ENCODE results near the gene GPD1. TPM values are rescaled to one million over a fixed set of nuclear protein-coding genes. Genes with fewer than 3 reads are reported as not detected.

GPD1 gene
- total RNA-seq, 4 donors from 2014 or later = 5.1 to 10.6 (median 7.1) TPM

GRCh38 chr12:50120521-50120920 is 16.7 kb downstream of the GPD1 start:
- intact Hi-C loops (cut with DNase I) = no loop called here
- Histone ChIP-seq H3K9me3 (no peaks in the 10 kb centered on the region), H3K27ac (no peak overlapping the region), H3K4me3 (replicated peaks in 1 of 3) (no peak overlapping the region), H3K36me3 (peaks cover 8 to 17% of the 10 kb centered on the region in 2 donors), H3K27me3 (no peaks in the 10 kb centered on the region), H3K4me1 (peaks cover 4 to 35% of the 10 kb centered on the region in 2 donors)
- no peak for DNase-seq
- 86 to 93% methylated on average over 3 of the region's 3 CpGs for WGBS, 2 donors
- TF ChIP-seq POLR2A (IDR thresholded peaks at IDR 0.05) (no peak), CTCF (IDR thresholded peaks at IDR 0.05) (no peak)

GRCh38 chr12:50120953-50121352 is 17.1 kb downstream of the GPD1 start:
- DNase-seq = no peak
- H3K27ac ChIP-seq = peak overlapping the region in 1 of 3 donors; percentile 38
- peaks cover 4 to 31% of the 10 kb centered on the region in 2 donors for H3K4me1 ChIP-seq
- H3K9me3 ChIP-seq = no peaks in the 10 kb centered on the region
- no peaks in the 10 kb centered on the region for H3K27me3 ChIP-seq
- H3K4me3 ChIP-seq (replicated peaks in 1 of 3) = no peak overlapping the region
- WGBS, 2 donors = 95 to 100% methylated on average over 3 of the region's 3 CpGs
- H3K36me3 ChIP-seq = peaks cover 8 to 17% of the 10 kb centered on the region in 2 donors
- intact Hi-C loops (cut with DNase I) = no loop called here
- no peak for TF ChIP-seq CTCF (IDR thresholded peaks at IDR 0.05)
- no peak for TF ChIP-seq POLR2A (IDR thresholded peaks at IDR 0.05)

GRCh38 chr12:50121641-50122040 is 17.8 kb downstream of the GPD1 start:
- Histone ChIP-seq H3K9me3 (no peaks in the 10 kb centered on the region), H3K27me3 (no peaks in the 10 kb centered on the region), H3K27ac (peak overlapping the region in 1 of 3 donors; percentile 38), H3K36me3 (peaks cover 8 to 17% of the 10 kb centered on the region in 2 donors), H3K4me3 (replicated peaks in 1 of 3) (no peak overlapping the region), H3K4me1 (peaks cover 4 to 25% of the 10 kb centered on the region in 2 donors)
- intact Hi-C loops (cut with DNase I) = no loop called here
- WGBS, 2 donors = 87 to 96% methylated on average over 5 of the region's 5 CpGs
- TF ChIP-seq CTCF (IDR thresholded peaks at IDR 0.05) = no peak
- no peak for TF ChIP-seq POLR2A (IDR thresholded peaks at IDR 0.05)
- no peak for DNase-seq

GRCh38 chr12:50123203-50123602 is 19.4 kb downstream of the GPD1 start:
- Histone ChIP-seq H3K36me3 (peaks cover 8 to 17% of the 10 kb centered on the region in 2 donors), H3K4me3 (replicated peaks in 1 of 3) (no peak overlapping the region), H3K9me3 (no peaks in the 10 kb centered on the region), H3K27me3 (no peaks in the 10 kb centered on the region), H3K27ac (no peak overlapping the region), H3K4me1 (peaks cover 8 to 20% of the 10 kb centered on the region in 2 donors)
- 96 to 100% methylated on average over 2 of the region's 2 CpGs for WGBS, 2 donors
- no peak for TF ChIP-seq CTCF (IDR thresholded peaks at IDR 0.05)
- TF ChIP-seq POLR2A (IDR thresholded peaks at IDR 0.05) = no peak
- no peak for DNase-seq
- intact Hi-C loops (cut with DNase I) = no loop called here

- Histone ChIP-seq H3K27me3 (no peaks in the 10 kb centered on the region), H3K9me3 (no peaks in the 10 kb centered on the region), H3K4me3 (replicated peaks in 1 of 3) (no peak overlapping the region), H3K27ac (peak overlapping the region in 1 of 3 donors; percentile 4), H3K36me3 (peaks cover 15 to 24% of the 10 kb centered on the region in 2 donors), H3K4me1 (peaks cover 11 to 30% of the 10 kb centered on the region in 2 donors)
- TF ChIP-seq POLR2A (IDR thresholded peaks at IDR 0.05) (no peak), CTCF (IDR thresholded peaks at IDR 0.05) (no peak)
- peak; percentile 68 to 74 for DNase-seq
- 55 to 65% methylated on average over 2 of the region's 2 CpGs for WGBS, 2 donors
- intact Hi-C loops (cut with DNase I) = no loop called here
These were observed 23.7 kb downstream of the GPD1 start for GRCh38 chr12:50127546-50127945.
